SH-SY5Y (cell line): ENCODE data around the gene SPRED3.

Source experiments
- GATA2 ChIP-seq: IDR thresholded peaks from 2 replicates; pipeline ENCODE4 v1.6.1; 2011; ENCODE audit warnings: mild to moderate bottlenecking, low read depth, low read length
- GATA3 ChIP-seq: IDR thresholded peaks from 2 replicates; pipeline ENCODE4 v1.6.1; 2011; ENCODE audit warnings: low read depth, mild to moderate bottlenecking, low read length, moderate library complexity

DNA sequence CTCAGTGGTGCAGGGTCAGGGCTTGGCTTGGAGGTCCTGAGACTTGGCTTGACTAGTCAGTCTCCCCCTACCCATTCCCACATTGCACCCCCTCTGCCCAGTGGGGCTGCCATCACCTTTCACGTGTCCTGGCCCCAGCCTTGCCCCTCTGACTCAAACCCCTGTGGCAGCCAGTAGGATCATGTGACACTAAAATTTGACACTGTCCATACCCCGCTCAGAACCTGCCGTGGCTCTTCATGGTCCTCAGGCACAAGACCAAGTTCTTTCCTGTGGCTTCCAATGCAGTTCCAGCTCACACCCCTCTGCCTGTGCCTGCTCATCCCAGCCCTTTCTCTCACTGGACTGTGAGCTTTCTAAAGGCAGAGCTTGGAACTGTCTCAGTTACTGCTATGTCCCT lies 11.9 kb upstream of the SPRED3 start:
- no peak for TF ChIP-seq GATA2
- TF ChIP-seq GATA3: no peak
